Suprapubic skin (tissue), 3 donors: Measurements from ENCODE around the gene ZNF564.

Experiments used
- EP300 ChIP-seq: sonication (generic); formaldehyde crosslinking; IDR thresholded peaks from one replicate; pipeline ENCODE4 v1.6.1; 2017; ENCODE audit warnings: antibody characterized with exemption
- POLR2A ChIP-seq, 2 donors: fragments of 450-650 bp; IDR thresholded peaks; one replicate each; pipeline ENCODE4 v1.6.1; 2017; ENCODE audit warnings: antibody characterized with exemption in 2 of 2, mild to moderate bottlenecking in 2 of 2, moderate library complexity in 2 of 2
- TF ChIP-seq, protein P1 (sequence below), 2 donors: fragments of 200-600 bp in 1 of 2; fragments of 450-650 bp in 1 of 2; sonication (generic) in 1 of 2; IDR thresholded peaks; one replicate each; pipeline ENCODE4 v1.5.1; 2016 to 2019; ENCODE audit warnings: antibody characterized with exemption in 2 of 2, mild to moderate bottlenecking in 1 of 2, moderate library complexity in 1 of 2

DNA sequence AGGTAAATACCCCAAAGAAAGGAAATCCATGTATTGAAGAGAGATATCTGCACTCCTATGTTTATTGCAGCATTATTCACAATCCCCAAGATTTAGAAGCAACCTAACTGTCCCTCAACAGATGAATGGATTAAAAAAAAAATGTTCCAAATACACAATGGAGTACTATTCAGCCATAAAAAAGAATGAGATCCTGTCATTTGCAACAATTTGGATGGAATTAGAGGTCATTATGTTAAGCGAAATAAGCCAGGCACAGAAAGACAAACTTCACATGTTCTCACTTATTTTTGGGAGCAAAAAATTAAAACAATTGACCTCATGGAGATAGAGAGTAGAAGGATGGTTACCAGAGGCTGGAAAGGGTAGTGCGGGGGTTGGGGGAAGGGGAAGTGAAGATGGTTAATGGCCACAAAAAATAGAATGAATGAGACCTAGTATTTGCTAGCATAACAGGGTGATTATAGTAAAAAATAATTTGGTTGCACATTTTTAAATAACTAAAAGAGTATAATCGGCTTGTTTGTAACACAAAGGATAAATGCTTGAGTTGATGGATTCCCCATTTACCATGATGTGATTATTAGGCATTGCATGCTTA, 56.9 kb downstream of the ZNF564 start:
- TF ChIP-seq, protein P1, sequence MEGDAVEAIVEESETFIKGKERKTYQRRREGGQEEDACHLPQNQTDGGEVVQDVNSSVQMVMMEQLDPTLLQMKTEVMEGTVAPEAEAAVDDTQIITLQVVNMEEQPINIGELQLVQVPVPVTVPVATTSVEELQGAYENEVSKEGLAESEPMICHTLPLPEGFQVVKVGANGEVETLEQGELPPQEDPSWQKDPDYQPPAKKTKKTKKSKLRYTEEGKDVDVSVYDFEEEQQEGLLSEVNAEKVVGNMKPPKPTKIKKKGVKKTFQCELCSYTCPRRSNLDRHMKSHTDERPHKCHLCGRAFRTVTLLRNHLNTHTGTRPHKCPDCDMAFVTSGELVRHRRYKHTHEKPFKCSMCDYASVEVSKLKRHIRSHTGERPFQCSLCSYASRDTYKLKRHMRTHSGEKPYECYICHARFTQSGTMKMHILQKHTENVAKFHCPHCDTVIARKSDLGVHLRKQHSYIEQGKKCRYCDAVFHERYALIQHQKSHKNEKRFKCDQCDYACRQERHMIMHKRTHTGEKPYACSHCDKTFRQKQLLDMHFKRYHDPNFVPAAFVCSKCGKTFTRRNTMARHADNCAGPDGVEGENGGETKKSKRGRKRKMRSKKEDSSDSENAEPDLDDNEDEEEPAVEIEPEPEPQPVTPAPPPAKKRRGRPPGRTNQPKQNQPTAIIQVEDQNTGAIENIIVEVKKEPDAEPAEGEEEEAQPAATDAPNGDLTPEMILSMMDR (IDR thresholded peaks at IDR 0.05): no peak
- TF ChIP-seq EP300 (no peak), POLR2A (IDR thresholded peaks at IDR 0.05) (no peak)
